ENCODE data around the gene CFAP99. TPM values are rescaled to one million over a fixed set of nuclear protein-coding genes. Genes with fewer than 3 reads are reported as not detected.
A peak's percentile ranks its signal among the peaks of the same experiment; 100 is the strongest.

Gene CFAP99
- total and polyA plus RNA-seq, 9 of the 15 experiments (the other 6 are each of a cell fraction or from before 2014, with no cell fraction given) = 0.07 to 0.18 (median 0.09) TPM; not detected in 6

DNA sequence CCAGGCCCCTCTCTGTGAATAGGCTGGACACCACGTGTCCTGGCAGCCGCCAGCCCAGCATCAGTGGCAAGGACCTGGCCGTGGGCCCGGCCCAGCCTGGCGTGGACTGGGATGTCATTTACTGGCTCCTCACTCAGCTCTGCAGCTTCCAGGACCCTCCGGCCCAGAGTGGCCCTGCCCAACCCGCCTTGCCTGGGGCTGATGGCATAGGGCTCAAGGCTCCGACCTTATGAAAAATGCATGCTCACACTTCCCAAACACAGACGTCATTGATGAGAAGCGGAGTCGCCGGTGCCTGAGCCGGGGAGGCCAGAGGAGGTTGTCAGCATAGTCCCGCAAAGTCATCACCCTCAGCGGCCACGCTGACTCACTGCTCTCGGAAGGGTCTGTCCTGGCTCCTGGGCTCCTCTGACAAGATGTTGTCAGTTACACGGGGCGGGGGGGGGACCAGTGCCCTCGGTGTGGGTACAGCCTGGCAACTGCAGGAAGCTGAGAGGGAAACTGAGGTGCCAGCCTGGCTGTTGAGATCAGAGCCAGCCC lies 14.3 kb downstream of the CFAP99 start (continued):
- TF ChIP-seq CBX2 (IDR thresholded peaks at IDR 0.05; ENCODE audit: insufficient read depth, low read length, poor library complexity, severe bottlenecking) = no peak
- no peak for TF ChIP-seq SMAD1 (IDR thresholded peaks at IDR 0.05; ENCODE audit: low read depth, low read length, partially characterized antibody)
- TF ChIP-seq, protein P1, sequence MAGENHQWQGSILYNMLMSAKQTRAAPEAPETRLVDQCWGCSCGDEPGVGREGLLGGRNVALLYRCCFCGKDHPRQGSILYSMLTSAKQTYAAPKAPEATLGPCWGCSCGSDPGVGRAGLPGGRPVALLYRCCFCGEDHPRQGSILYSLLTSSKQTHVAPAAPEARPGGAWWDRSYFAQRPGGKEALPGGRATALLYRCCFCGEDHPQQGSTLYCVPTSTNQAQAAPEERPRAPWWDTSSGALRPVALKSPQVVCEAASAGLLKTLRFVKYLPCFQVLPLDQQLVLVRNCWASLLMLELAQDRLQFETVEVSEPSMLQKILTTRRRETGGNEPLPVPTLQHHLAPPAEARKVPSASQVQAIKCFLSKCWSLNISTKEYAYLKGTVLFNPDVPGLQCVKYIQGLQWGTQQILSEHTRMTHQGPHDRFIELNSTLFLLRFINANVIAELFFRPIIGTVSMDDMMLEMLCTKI (IDR thresholded peaks at IDR 0.05; ENCODE audit: partially characterized antibody) = no peak
- no peak for TF ChIP-seq GTF2E2 (tag; IDR thresholded peaks at IDR 0.05)
- no peak for TF ChIP-seq KAT8 (IDR thresholded peaks at IDR 0.05; ENCODE audit: low read depth)
- peak; percentile 80 for TF ChIP-seq CREM (IDR thresholded peaks at IDR 0.05; ENCODE audit: low read depth)
- TF ChIP-seq POLR3A (IDR thresholded peaks at IDR 0.05; ENCODE audit: borderline replicate concordance, extremely low read depth, insufficient read depth, insufficient read length) = no peak
- no peak for TF ChIP-seq COPS2 (conservative IDR thresholded peaks at IDR 0.05)
- TF ChIP-seq MEIS2 (IDR thresholded peaks at IDR 0.05; ENCODE audit: partially characterized antibody) = peak; percentile 78
- TF ChIP-seq POLR2G (IDR thresholded peaks at IDR 0.05; ENCODE audit: low read depth, low read length) = 0 out of 2 replicates have a peak, but pooled peaks have one; percentile 35
- peak; percentile 24; the same call in 1 of the 2 replicates for TF ChIP-seq CBFA2T3 (IDR thresholded peaks at IDR 0.05)
- TF ChIP-seq NR1H2 (CRISPR knock-in tag; IDR thresholded peaks at IDR 0.05) = no peak
- TF ChIP-seq, protein P2, sequence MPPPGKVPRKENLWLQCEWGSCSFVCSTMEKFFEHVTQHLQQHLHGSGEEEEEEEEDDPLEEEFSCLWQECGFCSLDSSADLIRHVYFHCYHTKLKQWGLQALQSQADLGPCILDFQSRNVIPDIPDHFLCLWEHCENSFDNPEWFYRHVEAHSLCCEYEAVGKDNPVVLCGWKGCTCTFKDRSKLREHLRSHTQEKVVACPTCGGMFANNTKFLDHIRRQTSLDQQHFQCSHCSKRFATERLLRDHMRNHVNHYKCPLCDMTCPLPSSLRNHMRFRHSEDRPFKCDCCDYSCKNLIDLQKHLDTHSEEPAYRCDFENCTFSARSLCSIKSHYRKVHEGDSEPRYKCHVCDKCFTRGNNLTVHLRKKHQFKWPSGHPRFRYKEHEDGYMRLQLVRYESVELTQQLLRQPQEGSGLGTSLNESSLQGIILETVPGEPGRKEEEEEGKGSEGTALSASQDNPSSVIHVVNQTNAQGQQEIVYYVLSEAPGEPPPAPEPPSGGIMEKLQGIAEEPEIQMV (tag; conservative IDR thresholded peaks at IDR 0.05; ENCODE audit: low read depth) = no peak
- TF ChIP-seq SREBF2 (CRISPR knock-in tag; IDR thresholded peaks at IDR 0.05) = no peak
- TF ChIP-seq PYGO2 (tag; IDR thresholded peaks at IDR 0.05) = no peak
- peak; percentile 40 for TF ChIP-seq TBP (optimal IDR thresholded peaks at IDR 0.05; ENCODE audit: low read depth, low read length)
- TF ChIP-seq CXXC5 (CRISPR knock-in tag; IDR thresholded peaks at IDR 0.05) = peak; percentile 36; the same call in 1 of the 2 replicates
- TF ChIP-seq FOXK2 (conservative IDR thresholded peaks at IDR 0.05 in 1 of 2, IDR thresholded peaks at IDR 0.05 in 1 of 2; ENCODE audit: low read depth in 2 of 2) = peak in 1 of 2 experiments; percentile 50; a peak in 1 of 4 replicates
- TF ChIP-seq EP400 (IDR thresholded peaks at IDR 0.05) = peak; percentile 17; the same call in 1 of the 2 replicates
- TF ChIP-seq, protein P3, sequence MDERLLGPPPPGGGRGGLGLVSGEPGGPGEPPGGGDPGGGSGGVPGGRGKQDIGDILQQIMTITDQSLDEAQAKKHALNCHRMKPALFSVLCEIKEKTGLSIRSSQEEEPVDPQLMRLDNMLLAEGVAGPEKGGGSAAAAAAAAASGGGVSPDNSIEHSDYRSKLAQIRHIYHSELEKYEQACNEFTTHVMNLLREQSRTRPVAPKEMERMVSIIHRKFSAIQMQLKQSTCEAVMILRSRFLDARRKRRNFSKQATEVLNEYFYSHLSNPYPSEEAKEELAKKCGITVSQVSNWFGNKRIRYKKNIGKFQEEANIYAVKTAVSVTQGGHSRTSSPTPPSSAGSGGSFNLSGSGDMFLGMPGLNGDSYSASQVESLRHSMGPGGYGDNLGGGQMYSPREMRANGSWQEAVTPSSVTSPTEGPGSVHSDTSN (CRISPR knock-in tag; IDR thresholded peaks at IDR 0.05; ENCODE audit: low read depth) = no peak
- TF ChIP-seq, protein P3 (tag; conservative IDR thresholded peaks at IDR 0.05; ENCODE audit: low read depth) = peak; percentile 47; the same call in 1 of the 2 replicates
- no peak for TF ChIP-seq ZZZ3 (IDR thresholded peaks at IDR 0.05)

Data from K562 (cell line).